K562 (cell line): ENCODE results near the gene SIM2. TPM values are rescaled to one million over a fixed set of nuclear protein-coding genes. Genes with fewer than 3 reads are reported as not detected.
A peak's percentile ranks its signal among the peaks of the same experiment; 100 is the strongest.

ENCODE experiments used
- ATAC-seq: fragments of 200-7000 bp; cut with Tn5 transposase; 3 replicates; pipeline ENCODE4 v1.9.1; 2020; ENCODE audit warnings: moderate library complexity
- BruUV-seq: library from RNA; stranded (reverse); fragments of 400-500 nt; replicated peaks from 2 replicates; lab custom pipeline; 2021; lab: Mats Ljungman, UMichigan
- CTCF ChIA-PET: fragments of 300-600 bp; formaldehyde crosslinking; extraction: SDS; loops from one replicate; lab custom pipeline; 2021; ENCODE audit warnings: low intra/inter-chr PET ratio; lab: Yijun Ruan, JAX
- POLR2A ChIA-PET: fragments of 300-600, 350-650 bp; sonication (Branson Sonifier 250); formaldehyde crosslinking; extraction: SDS; loops from one replicate; lab custom pipeline; 2021; ENCODE audit warnings: antibody characterized with exemption, inconsistent platforms; lab: Yijun Ruan, JAX
- DNase-seq, 4 experiments: peaks; one replicate each; pipeline versions ENCODE4 v3.0.0 to v3.0.0-alpha.2; 2011 to 2018; ENCODE audit warnings: low spot score in 3 of 4, mixed read lengths in 3 of 4; ENCODE audit errors: extremely low read depth in 1 of 4
- FAIRE-seq: peaks from 2 replicates; lab custom pipeline; 2011; peaks lifted over from hg19 to GRCh38; lab: Jason Lieb, UNC
- H2AFZ ChIP-seq: 2 replicates; pipeline ENCODE4 v1.6.0; 2011; ENCODE audit warnings: low read depth, low read length, control low read depth, inconsistent platforms
- H3K27ac ChIP-seq: fragments of 200-600 bp; 3 replicates; pipeline ENCODE4 v1.8.0; 2011; ENCODE audit warnings: low read depth, mild to moderate bottlenecking, control low read depth, inconsistent platforms, low read length, moderate library complexity, mixed read lengths; ENCODE audit errors: extremely low read depth
- H3K27me3 ChIP-seq, 2 experiments: fragments of 300-600 bp in 1 of 2; 2 replicates in 1 of 2; 3 replicates in 1 of 2; pipeline versions ENCODE4 v1.6.0 to v1.8.0; 2011; ENCODE audit warnings: inconsistent platforms in 2 of 2, low read length in 2 of 2, mild to moderate bottlenecking in 1 of 2, mixed read lengths in 1 of 2, moderate library complexity in 1 of 2; ENCODE audit not compliant: control insufficient read depth in 2 of 2, insufficient read depth in 2 of 2
- H3K36me3 ChIP-seq: fragments of 300-600 bp; 3 replicates; pipeline ENCODE4 v1.8.0; 2011; ENCODE audit warnings: mild to moderate bottlenecking, low read length, inconsistent platforms; ENCODE audit not compliant: control insufficient read depth, insufficient read depth
- H3K4me1 ChIP-seq, 2 experiments: fragments of 200-600 bp in 1 of 2; replicated peaks in 1 of 2; 2 replicates in 1 of 2; 3 replicates in 1 of 2; pipeline versions ENCODE4 v1.5.1 to v1.8.0; 2011; ENCODE audit warnings: inconsistent platforms in 2 of 2, low read length in 2 of 2, mild to moderate bottlenecking in 1 of 2, mixed read lengths in 1 of 2, moderate library complexity in 1 of 2; ENCODE audit not compliant: control insufficient read depth in 2 of 2, insufficient read depth in 2 of 2
- H3K4me2 ChIP-seq: 2 replicates; pipeline ENCODE4 v1.6.1; 2011; ENCODE audit warnings: low read length, control low read depth, inconsistent platforms, mixed read lengths; ENCODE audit not compliant: insufficient read depth
- H3K4me3 ChIP-seq: fragments of 200-600 bp; sonication (generic), shearing (Covaris generic); 2 replicates; pipeline ENCODE4 v1.5.1; 2016; ENCODE audit warnings: control low read depth, inconsistent platforms
- H3K79me2 ChIP-seq: fragments of 200-600 bp; 3 replicates; pipeline ENCODE4 v1.8.0; 2011; ENCODE audit warnings: low read length, inconsistent platforms; ENCODE audit not compliant: control insufficient read depth, insufficient read depth
- H3K9ac ChIP-seq, 2 experiments: 2 replicates each; pipeline versions ENCODE4 v1.6.0 to v1.6.1; 2011; ENCODE audit warnings: low read depth in 2 of 2, low read length in 2 of 2, control low read depth in 1 of 2, inconsistent platforms in 1 of 2, mild to moderate bottlenecking in 1 of 2, mixed read lengths in 1 of 2; ENCODE audit not compliant: insufficient read depth in 1 of 2
- H3K9me1 ChIP-seq: one replicate; pipeline ENCODE4 v1.6.0; 2011; ENCODE audit warnings: inconsistent platforms, mild to moderate bottlenecking, low read length, moderate library complexity; ENCODE audit not compliant: control insufficient read depth, insufficient read depth
- H3K9me3 ChIP-seq: replicated peaks from 2 replicates; pipeline ENCODE4 v1.5.1; 2011; ENCODE audit warnings: low read depth, low read length, inconsistent platforms; ENCODE audit not compliant: control insufficient read depth, insufficient read depth
- H4K20me1 ChIP-seq: replicated peaks from 2 replicates; pipeline ENCODE4 v1.6.1; 2011; ENCODE audit warnings: low read length, inconsistent platforms, mixed read lengths; ENCODE audit not compliant: control insufficient read depth, insufficient read depth
- CEBPG ChIP-seq, 3 experiments: fragments of 200-800 bp in 1 of 3; sonication (Bioruptor generic) in 1 of 3; sonication (generic) in 1 of 3; formaldehyde crosslinking in 1 of 3; IDR thresholded peaks in 2 of 3; conservative IDR thresholded peaks in 1 of 3; 2 replicates each; pipeline versions ENCODE4 v1.6.1 to v1.8.0; 2016 to 2022; ENCODE audit warnings: missing compliant biosample characterization in 2 of 3, missing genetic modification characterization in 2 of 3, mild to moderate bottlenecking in 1 of 3, missing genetic modification reagents in 1 of 3
- HDAC2 ChIP-seq: fragments of 450-650 bp; IDR thresholded peaks from 2 replicates; pipeline ENCODE4 v1.6.1; 2016; ENCODE audit warnings: mild to moderate bottlenecking
- LARP7 ChIP-seq: fragments of 450-650 bp; IDR thresholded peaks from 2 replicates; pipeline ENCODE4 v1.6.1; 2016
- LCOR ChIP-seq: sonication (generic); formaldehyde crosslinking; IDR thresholded peaks from 2 replicates; pipeline ENCODE4 v1.8.0; 2022; ENCODE audit warnings: mild to moderate bottlenecking, missing genetic modification reagents
- THRA ChIP-seq: fragments of 450-650 bp; IDR thresholded peaks from 2 replicates; pipeline ENCODE4 v1.6.1; 2017; ENCODE audit warnings: mild to moderate bottlenecking, moderate library complexity
- WGBS: fragments of 100-300 bp; shearing (Covaris generic); methylation state at CpG from one replicate; pipeline ENCODE4 v1.1.6; 2016; ENCODE audit warnings: low coverage, mixed read lengths; ENCODE audit not compliant: insufficient coverage; ENCODE audit errors: missing lambda C conversion rate; 5-methylcytosine and 5-hydroxymethylcytosine counted together
- in situ Hi-C: fragments of 300-500 bp; cut with MboI; formaldehyde crosslinking; loops from 4 replicates; pipeline ENCODE4 v1.15.0; 2018; ENCODE audit warnings: inconsistent platforms, mixed read lengths
- intact Hi-C: fragments of 100-400 bp; cut with micrococcal nuclease; formaldehyde crosslinking; loops from 2 replicates; pipeline ENCODE4 v1.14.2; 2022
- polyA plus RNA-seq, 8 experiments: library from polyadenylated mRNA; depleted of rRNA in 4 of 8; stranded (reverse) in 5 of 8; unstranded in 3 of 8; fragments of >200 nt; fragmentation: Nextera tagmentation in 2 of 8; fragmentation: Illumina TruSeq in 1 of 8; extraction: Ambion mirVana in 2 of 8; extraction: Trizol in 1 of 8; gene quantifications; 2 replicates each; pipeline versions ENCODE4 v1.2.1 to v1.2.3, GENCODE V29; 2011 to 2014; ENCODE audit warnings: inconsistent platforms in 1 of 8, missing spikeins in 1 of 8
- total RNA-seq, 7 experiments: library from RNA; depleted of rRNA in 6 of 7; stranded (reverse); fragments of >200 nt in 6 of 7; fragmentation: Illumina TruSeq in 2 of 7; extraction: Trizol in 2 of 7; gene quantifications; 2 replicates each; pipeline versions ENCODE4 v1.2.1 to v1.2.3, GENCODE V29; 2011 to 2021; ENCODE audit warnings: low replicate concordance in 1 of 7

Gene SIM2
- total and polyA plus RNA-seq, 9 of the 15 experiments (the other 6 are each of a cell fraction or from before 2014, with no cell fraction given), result 0.07 to 0.11 (median 0.08) TPM; not detected in 6

DNA sequence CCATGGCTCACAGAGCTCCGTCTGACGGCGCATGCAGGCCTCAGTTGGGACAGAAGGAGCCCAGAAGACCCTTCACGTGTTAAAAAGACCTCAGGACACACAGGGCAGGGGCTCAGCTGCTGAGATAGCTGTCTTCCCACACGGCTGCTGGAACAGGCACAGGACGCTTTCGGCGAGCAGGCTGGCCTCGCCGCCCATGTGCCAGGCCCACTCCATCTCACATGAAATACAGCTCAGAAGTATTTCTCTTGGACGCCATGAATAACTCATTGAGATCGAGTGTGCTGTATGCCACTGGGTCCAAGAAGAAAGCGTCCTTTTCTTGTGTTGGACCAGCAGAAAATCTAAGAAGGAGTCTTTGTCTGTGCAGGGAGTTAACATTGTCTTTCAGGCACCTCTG is 69.6 kb downstream of the SIM2 start (continued):
- no peak for TF ChIP-seq CEBPG (CRISPR knock-in tag; IDR thresholded peaks at IDR 0.05)
- TF ChIP-seq CEBPG (tag; conservative IDR thresholded peaks at IDR 0.05 in 1 of 2, IDR thresholded peaks at IDR 0.05 in 1 of 2), result no peak
- TF ChIP-seq LARP7, result no peak
- TF ChIP-seq THRA, result no peak
- no peak for TF ChIP-seq LCOR (CRISPR knock-in tag)

DNA sequence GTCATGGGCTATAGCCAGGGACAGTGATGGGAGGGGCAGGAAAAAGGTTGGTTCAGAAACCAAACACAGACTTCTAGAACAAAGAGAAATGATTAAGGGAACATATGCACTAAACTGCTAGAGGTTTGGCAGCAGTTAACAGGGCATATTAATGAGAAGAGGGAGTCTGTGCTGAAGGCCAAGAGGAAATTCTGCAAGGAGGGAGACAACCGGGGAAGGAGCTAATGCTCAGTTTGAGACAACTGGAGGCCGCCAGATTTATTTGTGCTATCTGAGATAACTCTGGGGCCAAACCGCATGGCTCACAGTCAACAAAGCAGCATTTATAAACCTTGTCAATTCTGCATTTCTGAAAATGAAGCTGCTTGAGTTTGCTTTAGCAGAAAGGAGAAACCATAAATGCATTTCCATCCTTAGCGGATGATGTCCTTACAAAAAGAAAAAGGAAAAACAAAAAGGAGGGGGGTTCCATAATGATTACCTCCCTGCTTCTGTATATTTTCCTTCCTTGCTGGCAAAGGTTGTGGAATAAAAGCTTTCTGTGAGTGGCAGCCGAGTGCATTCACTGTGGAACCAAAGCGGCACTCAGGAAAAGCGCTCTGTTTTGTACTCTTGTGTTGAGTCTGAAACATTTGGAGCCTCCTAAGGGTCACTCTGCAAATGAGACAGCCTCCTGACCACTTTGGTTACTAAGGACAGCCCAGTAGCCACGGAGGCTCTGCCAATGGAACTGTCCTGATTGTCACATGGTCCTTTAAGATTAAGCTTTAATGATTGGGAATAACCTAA is 70.3 kb downstream of the SIM2 start:
- ATAC-seq (no peak), FAIRE-seq (peak; percentile 54), DNase-seq (no peak)
- no peak overlapping the region for H3K4me3 ChIP-seq
- intact Hi-C loops (no loop called here), in situ Hi-C loops (no loop called here)
- no peaks in the 10 kb centered on the region for H3K9me3 ChIP-seq
- H3K4me1 ChIP-seq, result 0 out of 5 replicates have a peak, but pooled peaks cover 0 to 3% of the 10 kb centered on the region in 2 experiments
- no peak overlapping the region for H3K9ac ChIP-seq
- H3K79me2 ChIP-seq, result no peaks in the 10 kb centered on the region
- H3K4me2 ChIP-seq, result no peak overlapping the region
- no peaks in the 10 kb centered on the region for H3K9me1 ChIP-seq
- no peaks in the 10 kb centered on the region for H3K27me3 ChIP-seq
- POLR2A ChIA-PET, result interaction anchor here (0.6 kb wide), 1 partner anchor 23 kb away, joined by 3 read pairs; no protein-coding TSS in a partner anchor
- CTCF ChIA-PET, result no interaction called here
- no peaks in the 10 kb centered on the region for H3K36me3 ChIP-seq
- no peak for TF ChIP-seq HDAC2
- TF ChIP-seq, all 486 proteins: peak for 0
- H3K27ac ChIP-seq, result no peak overlapping the region
- no TSS peak for BruUV-seq
- no peak overlapping the region for H2AFZ ChIP-seq
- H4K20me1 ChIP-seq, result no peaks in the 10 kb centered on the region
- 37% methylated on average over 8 of the region's 8 CpGs for WGBS
